ENCODE measurements around the gene SCYGR8.
"Not testable (repeated sequence)": the region's sequence is repeated elsewhere in the genome, so short reads cannot be mapped to it uniquely, and the experiment has no call there.

Gene SCYGR8, protein sequence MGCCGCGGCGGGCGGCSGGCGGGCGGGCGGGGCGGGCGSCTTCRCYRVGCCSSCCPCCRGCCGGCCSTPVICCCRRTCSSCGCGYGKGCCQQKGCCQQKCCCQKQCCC

DNA sequence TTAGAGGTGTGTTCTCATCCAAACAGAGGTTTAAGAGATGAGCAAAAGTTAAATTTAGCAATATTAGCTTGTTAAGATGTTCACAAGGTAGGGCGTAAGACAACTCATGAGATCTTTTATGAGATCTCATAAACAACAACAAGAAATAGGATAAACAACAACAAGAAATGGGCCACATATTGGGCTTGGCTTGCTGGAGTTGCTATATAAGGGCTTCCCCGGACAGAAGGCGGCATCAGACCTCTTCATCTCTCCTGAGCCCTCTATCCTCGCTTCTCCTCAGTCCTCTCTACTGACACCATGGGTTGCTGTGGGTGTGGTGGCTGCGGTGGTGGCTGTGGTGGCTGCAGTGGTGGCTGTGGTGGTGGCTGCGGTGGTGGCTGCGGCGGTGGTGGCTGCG, at the start of gene SCYGR8:
Gene SCYGR8 (plus strand): TSS at position 301 of the 400 bp plus-strand sequence. CDS start 0 bp downstream, at position 301.
- DNase-seq: no peak

GRCh38 chr2:227696990-227697679, 48.6 kb upstream of the SCYGR8 start:
- DNase-seq: no peak

DNA sequence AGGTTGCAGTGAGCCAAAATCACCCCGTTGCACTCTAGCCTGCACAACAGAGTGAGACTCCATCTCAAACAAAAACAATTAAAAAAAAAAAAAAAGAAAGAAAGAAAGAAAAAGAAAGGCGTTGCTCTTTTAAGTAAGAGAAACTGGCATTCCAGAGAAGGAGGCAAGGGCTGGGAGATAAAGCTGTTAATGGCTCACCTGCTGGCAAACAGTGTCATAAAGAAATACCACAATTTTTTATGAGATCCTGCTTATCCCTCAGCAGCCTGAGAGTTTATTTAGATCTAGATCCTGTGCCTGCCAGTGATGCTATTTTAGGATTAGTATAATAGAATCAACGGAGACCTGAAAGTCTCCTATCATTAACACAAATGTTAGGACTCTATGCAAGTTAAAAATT, 44.1 kb upstream of the SCYGR8 start:
- DNase-seq: no peak

DNA sequence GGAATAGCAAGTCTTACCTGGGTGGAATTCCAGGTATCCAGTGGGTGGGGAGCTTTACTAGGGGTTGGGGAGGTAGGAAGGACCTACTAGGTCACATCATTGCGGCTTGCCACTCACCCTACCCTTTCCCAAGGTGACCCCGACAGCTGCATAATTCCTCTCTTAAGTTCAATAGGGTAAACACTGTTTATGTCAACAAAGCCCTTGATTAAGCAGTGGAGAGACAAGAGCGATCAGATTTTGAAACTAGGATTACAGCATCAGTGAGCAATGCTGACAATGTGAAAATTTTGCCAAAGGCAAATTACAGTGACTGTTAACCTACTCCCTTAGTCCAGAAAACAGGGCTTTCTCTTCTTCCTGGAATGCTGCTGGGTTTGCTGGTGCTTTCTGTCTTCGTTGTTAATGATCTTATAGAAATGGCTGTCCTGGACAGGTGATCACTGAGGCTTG, 42.4 kb upstream of the SCYGR8 start:
- no peak for DNase-seq

- DNase-seq: no peak
These were observed 41.7 kb upstream of the SCYGR8 start for GRCh38 chr2:227703961-227704360.

- no peak for DNase-seq
These were observed 38.8 kb upstream of the SCYGR8 start for GRCh38 chr2:227706859-227707258.

- no peak for DNase-seq
These were observed 38.3 kb upstream of the SCYGR8 start for GRCh38 chr2:227707390-227707789.

- no peak for DNase-seq
These were observed 34.7 kb upstream of the SCYGR8 start for GRCh38 chr2:227710986-227711385.

DNA sequence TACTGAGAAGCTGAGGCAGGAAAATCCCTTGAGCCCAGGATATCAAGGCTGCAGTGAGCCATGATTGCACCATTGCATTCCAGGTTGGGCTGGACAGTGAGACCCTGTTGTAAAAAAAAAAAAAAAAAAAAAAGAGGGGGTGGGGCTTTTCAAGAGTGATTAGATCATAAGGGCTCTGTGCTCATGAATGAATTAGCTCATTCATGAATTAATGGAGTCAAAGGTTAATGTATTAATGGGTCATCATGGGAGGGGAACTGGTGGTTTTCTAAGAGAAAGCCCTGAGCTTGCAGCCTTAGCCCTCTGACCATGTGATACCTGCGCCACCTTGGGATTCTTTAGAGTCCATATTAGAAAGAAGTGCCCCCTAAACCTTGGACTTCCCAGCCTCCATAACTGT, 32.4 kb upstream of the SCYGR8 start:
- DNase-seq: no peak

DNA sequence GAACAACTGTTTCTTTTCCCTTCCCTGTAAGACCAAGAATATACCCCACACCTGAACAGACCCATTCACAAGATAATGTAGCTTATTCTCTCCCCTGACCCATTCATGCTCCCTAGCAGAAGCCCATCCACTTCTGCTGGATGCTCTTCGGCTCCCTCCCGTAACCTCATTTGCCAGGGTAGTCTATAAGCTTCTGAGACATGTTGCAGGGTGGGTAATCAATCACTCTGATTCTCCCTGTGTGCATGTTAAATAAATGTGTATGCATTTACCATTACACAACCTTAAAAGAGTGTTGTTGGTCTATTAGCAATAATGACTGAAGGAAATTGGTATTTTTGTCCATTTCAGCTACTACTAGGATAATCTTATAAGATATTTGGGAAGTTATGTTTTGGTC, 29.2 kb upstream of the SCYGR8 start:
- no peak for DNase-seq

GRCh38 chr2:227717687-227718567, 27.8 kb upstream of the SCYGR8 start, which contains the start of gene SLC19A3:
Gene SLC19A3, minus strand, starts transcription at chr2:227718028. Its CDS starts 15,710 bp downstream, at chr2:227702318.
- DNase-seq: peak; percentile 56

GRCh38 chr2:227719641-227720040, 26.1 kb upstream of the SCYGR8 start:
- DNase-seq: no peak

- no peak for DNase-seq
These were observed 25.0 kb upstream of the SCYGR8 start for GRCh38 chr2:227720680-227721079.

DNA sequence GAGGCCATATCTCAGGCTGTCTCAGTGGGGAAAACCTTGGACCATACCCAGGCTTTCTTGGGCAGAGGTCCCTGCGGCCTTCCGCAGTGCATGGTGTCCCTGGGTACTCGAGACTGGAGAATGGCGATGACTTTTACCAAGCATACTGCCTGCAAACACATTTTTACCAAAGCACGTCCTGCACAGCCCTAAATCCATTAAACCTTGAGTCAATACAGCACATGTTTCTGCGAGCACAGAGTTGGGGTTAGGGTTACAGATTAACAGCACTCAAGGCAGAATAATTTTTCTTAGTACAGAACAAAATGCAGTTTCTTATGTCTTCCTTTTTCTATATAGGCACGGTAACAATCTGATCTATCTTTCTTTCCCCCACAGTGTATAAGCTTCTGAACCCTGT, 22.9 kb upstream of the SCYGR8 start:
- DNase-seq: not testable (repeated sequence)

DNA sequence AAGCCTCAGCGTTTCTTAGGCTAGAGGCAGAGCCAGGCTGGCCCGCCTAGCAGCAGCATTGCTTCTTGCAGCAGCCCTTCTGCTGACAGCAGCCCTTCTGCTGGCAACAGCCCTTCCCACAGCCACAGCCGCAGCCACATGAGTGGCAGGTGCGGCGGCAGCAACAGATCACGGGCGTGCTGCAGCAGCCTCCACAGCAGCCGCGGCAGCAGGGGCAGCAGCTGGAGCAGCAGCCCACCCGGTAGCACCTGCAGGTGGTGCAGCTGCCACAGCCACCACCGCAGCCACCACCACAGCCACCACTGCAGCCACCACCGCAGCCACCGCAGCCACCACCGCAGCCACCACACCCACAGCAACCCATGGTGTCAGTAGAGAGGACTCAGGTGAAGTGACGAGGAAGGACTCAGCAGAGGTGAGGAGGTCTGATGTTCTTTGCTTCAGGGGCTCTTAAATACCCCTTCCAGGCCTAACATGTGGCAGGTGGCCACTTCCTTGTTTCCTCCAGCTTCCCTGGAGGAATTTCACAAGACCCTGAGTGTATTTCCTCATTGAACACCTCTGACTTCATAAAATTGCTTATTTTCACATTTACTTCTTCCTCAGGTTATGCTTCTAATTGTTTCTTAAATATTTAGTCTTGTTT, 21.2 kb upstream of the SCYGR8 start, which contains the start of gene SCYGR6:
Gene SCYGR6 (minus strand): TSS at position 364 of the 646 bp plus-strand sequence. CDS start 0 bp downstream, at position 364.
- DNase-seq: no peak

DNA sequence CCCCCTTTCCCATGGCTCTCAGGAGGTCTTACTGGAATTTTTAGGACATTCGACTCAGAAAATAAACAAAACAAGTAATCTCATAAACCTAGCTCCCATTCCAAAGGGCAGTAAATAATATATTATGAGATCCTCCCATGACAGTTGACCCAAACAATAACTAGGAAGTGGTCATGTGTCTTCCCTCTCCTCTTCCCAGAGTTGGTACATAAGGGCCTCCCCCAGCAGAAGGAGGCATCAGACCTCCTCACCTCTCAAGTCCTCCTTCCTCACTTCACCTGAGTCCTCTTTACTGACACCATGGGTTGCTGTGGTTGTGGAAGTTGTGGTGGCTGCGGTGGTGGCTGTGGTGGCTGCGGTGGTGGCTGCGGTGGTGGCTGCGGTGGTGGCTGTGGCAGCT, 17.7 kb upstream of the SCYGR8 start, which contains the start of gene SCYGR7:
Gene SCYGR7 (plus strand): TSS at position 301 of the 400 bp plus-strand sequence. CDS start 0 bp downstream, at position 301.
- DNase-seq: no peak

- no peak for DNase-seq
These were observed 6.3 kb upstream of the SCYGR8 start for GRCh38 chr2:227739351-227739750.

DNA sequence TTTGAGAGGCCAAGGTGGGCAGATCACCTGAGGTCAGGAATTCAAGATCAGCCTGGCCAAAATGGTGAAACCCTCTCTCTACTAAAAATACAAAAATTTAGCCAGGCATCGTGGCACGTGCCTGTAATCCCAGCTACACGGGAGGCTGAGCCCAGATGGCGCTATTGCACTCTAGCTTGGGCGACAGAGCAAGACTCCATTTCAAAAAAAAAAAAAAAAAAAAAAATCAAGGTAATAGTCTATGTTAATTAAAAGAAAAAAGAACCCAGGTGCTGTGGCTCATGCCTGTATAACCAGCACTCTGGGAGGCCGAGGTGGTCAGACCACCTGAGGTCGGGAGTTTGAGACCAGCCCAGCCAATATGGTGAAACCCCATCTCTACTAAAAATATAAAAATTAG, 5.0 kb upstream of the SCYGR8 start:
- DNase-seq: not testable (repeated sequence)

- no peak for DNase-seq
These were observed 2.4 kb downstream of the SCYGR8 start for GRCh38 chr2:227748079-227748478.

GRCh38 chr2:227756261-227756660, 10.6 kb downstream of the SCYGR8 start:
- DNase-seq: not testable (repeated sequence)

DNA sequence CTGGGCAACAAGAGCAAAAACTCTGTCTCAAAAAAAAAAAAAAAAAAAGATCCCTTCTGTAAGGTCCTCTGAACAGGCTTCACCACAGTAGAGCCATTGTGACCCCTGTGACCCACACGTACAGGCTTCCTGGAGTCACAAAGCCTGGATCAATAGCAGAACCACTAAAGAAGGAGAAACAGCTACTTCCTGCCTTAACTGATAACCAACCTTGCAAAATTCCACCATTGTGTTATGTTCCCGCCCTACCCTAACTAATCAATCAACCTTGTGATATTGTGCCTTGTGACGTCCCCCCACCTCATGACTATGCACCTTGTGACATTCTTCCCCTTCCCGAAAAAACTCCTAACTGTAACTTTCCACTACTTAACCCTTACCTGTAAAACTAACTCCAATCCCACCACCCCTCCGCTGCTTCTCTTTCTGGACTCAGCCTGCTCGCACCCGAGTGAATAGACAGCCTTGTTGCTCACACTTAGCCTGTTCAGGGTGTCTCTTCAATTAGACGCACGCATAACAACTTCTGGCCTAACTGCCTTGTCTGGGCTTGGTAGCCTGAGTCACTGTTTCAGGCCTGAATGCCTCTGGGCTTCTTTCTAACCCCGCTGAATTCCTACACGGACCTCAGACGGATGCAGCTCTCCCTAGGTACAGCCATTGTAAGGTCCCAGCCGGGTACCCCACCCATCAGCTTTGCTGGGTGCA, 13.9 kb downstream of the SCYGR8 start:
- no peak for DNase-seq

Measured in NCI-H1105 (cell line).